Measurements from ENCODE around the gene MSN.

Gene MSN

DNA sequence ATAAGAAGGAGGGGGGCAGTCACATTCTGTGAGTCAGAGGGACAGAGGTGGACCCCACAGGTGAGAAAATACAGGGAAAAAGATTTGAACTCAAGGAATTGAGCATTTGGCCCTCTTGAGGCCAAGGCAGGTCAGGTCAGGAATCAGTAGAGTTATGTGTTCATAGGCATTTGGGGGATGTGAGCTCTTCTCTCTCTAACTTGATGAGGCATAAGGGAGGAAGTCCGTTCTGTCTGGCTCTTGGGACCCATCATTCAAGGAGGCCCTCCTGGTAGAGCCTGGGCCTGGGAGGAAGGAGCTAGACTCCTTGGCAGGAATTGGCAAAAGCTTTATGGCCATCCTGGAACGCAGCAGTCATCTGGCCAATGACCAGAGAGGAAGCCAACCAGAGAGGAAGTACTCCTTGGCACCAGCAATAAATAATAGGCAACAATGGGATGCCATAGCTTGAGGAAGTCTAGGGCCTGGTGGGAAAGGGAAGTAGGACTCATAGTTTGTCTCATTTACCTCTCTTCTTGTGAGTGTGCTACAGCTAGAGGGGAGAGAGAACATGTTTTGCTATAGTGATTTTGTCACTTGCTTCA is 53.0 kb downstream of the MSN start:
- Mint-ChIP-seq H3K9me3 (peaks cover 5% of the 10 kb centered on the region), H3K27ac (peak overlapping the region; percentile 65), H3K4me1 (ENCODE audit: low read depth) (peaks cover 95% of the 10 kb centered on the region), H3K27me3 (peaks cover 26% of the 10 kb centered on the region), H3K4me3 (no peak overlapping the region), H3K36me3 (ENCODE audit: low read depth) (peaks cover 85% of the 10 kb centered on the region)
- DNase-seq, result no peak

GRCh38 chrX:65723706-65724105 is 56.3 kb downstream of the MSN start:
- no peak for DNase-seq
- Mint-ChIP-seq H3K9me3 (peaks cover 5% of the 10 kb centered on the region), H3K27ac (peak overlapping the region; percentile 92), H3K4me3 (peak overlapping the region; percentile 46), H3K4me1 (ENCODE audit: low read depth) (peaks cover 93% of the 10 kb centered on the region), H3K36me3 (ENCODE audit: low read depth) (peaks cover 87% of the 10 kb centered on the region), H3K27me3 (peaks cover 16% of the 10 kb centered on the region)

DNA sequence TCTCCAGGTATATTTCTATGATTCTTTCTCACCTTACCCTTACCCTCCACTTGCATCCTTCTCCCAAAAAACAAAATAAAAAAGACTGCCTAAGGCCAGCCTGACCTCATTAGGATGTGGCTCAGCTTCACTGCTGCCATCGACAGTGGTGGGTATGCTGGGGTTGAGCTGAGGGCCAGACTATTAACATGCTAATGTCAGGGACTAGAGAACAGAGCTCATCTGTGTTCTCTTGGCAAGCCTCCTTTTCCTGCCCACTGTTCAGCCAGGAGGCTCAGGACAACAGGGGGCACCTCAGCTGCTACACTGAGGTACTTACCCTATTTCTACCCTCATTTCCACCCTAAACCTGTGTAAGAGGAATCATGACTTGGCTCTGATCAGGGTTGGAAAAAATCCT is 59.3 kb downstream of the MSN start:
- Mint-ChIP-seq H3K27ac (peak overlapping the region; percentile 13), H3K9me3 (peaks cover 5% of the 10 kb centered on the region), H3K4me1 (ENCODE audit: low read depth) (peaks cover 85% of the 10 kb centered on the region)

GRCh38 chrX:65731684-65732289 is 64.3 kb downstream of the MSN start:
- peaks cover 59% of the 10 kb centered on the region for H3K4me1 Mint-ChIP-seq (ENCODE audit: low read depth)
- no peak for DNase-seq
- H3K9me3 Mint-ChIP-seq, result no peaks in the 10 kb centered on the region
- H3K4me3 Mint-ChIP-seq, result no peak overlapping the region
- peaks cover 97% of the 10 kb centered on the region for H3K36me3 Mint-ChIP-seq (ENCODE audit: low read depth)
- H3K27ac Mint-ChIP-seq, result peak overlapping the region; percentile 85
- peaks cover 15% of the 10 kb centered on the region for H3K27me3 Mint-ChIP-seq

More for the DNA sequence above, 59.3 kb downstream of the MSN start:
- no peak for DNase-seq
- Mint-ChIP-seq H3K36me3 (ENCODE audit: low read depth) (peaks cover 89% of the 10 kb centered on the region), H3K4me3 (no peak overlapping the region), H3K27me3 (peaks cover 15% of the 10 kb centered on the region)

DNA sequence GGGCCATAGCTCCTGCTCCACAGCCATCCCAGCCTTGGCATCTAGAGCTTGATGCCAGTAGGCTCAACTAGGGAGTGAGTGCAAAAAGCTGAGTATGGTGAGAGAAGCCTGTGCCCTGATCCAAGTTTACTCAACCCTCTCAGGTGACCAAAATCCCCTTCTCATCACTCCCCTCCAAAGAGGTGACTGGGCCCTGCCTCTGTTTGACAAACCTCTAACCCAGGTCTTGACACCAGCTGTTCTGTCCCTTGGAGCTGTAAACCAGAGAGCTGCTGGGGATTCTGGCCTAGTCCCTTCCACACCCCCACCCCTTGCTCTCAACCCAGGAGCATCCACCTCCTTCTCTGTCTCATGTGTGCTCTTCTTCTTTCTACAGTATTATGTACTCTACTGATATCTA is 73.5 kb downstream of the MSN start:
- peaks cover 49% of the 10 kb centered on the region for H3K4me1 Mint-ChIP-seq (ENCODE audit: low read depth)
- H3K27me3 Mint-ChIP-seq, result no peaks in the 10 kb centered on the region
- peak overlapping the region; percentile 50 for H3K27ac Mint-ChIP-seq
- DNase-seq, result no peak
- H3K4me3 Mint-ChIP-seq, result no peak overlapping the region
- H3K9me3 Mint-ChIP-seq, result no peaks in the 10 kb centered on the region
- H3K36me3 Mint-ChIP-seq (ENCODE audit: low read depth), result peaks cover 77% of the 10 kb centered on the region

DNA sequence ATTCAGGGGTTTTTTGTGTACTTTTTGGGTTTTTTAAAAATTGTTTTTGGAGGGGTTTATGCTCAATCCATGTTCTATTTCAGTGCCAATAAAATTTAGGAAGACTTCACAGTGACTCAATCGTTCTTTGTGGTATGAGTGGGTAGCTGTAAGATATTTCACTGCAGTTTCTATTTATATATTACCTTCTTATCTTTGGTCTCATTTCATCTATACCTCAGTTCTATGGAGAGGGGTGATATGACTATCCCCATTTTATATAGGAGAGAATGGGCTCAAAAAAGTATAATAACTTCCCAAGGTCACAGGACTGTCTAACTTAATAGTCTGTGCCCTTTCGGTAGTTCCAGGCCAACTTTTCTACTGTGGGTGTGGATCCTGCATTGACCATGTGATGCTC is 74.4 kb downstream of the MSN start:
- Mint-ChIP-seq H3K36me3 (ENCODE audit: low read depth) (peaks cover 68% of the 10 kb centered on the region), H3K4me3 (no peak overlapping the region), H3K4me1 (ENCODE audit: low read depth) (peaks cover 55% of the 10 kb centered on the region), H3K27me3 (no peaks in the 10 kb centered on the region), H3K27ac (peak overlapping the region; percentile 85), H3K9me3 (no peaks in the 10 kb centered on the region)
- DNase-seq, result no peak

- Mint-ChIP-seq H3K4me1 (ENCODE audit: low read depth) (peaks cover 55% of the 10 kb centered on the region), H3K4me3 (no peak overlapping the region), H3K27me3 (no peaks in the 10 kb centered on the region), H3K27ac (no peak overlapping the region), H3K9me3 (no peaks in the 10 kb centered on the region), H3K36me3 (ENCODE audit: low read depth) (peaks cover 37% of the 10 kb centered on the region)
- no peak for DNase-seq
These were observed 77.5 kb downstream of the MSN start for GRCh38 chrX:65744965-65745364.

- H3K27me3 Mint-ChIP-seq, result no peaks in the 10 kb centered on the region
- DNase-seq, result no peak
- H3K36me3 Mint-ChIP-seq (ENCODE audit: low read depth), result peaks cover 33% of the 10 kb centered on the region
- H3K4me1 Mint-ChIP-seq (ENCODE audit: low read depth), result peaks cover 51% of the 10 kb centered on the region
- H3K4me3 Mint-ChIP-seq, result no peak overlapping the region
- H3K27ac Mint-ChIP-seq, result no peak overlapping the region
- H3K9me3 Mint-ChIP-seq, result no peaks in the 10 kb centered on the region
These were observed 78.0 kb downstream of the MSN start for GRCh38 chrX:65745427-65745826.

DNA sequence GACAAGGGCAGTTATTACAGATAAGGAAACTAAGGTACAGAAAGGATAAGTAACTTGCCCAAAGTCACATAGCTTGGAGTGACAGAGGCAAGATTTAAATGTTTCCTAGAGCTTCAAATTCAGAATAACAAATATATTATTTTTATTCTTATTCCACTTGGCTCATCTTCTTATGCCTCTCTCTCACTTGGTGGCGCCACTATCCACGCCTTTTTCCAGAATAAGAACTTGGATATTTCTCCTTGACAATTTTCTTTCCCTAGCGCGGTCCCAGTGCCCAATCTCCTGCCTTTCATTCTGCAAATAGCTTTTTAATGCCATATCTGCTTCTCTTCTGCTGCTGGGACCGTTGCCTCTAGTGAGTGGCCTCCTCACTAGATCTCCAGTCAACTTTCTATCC is 78.5 kb downstream of the MSN start:
- DNase-seq, result no peak
- Mint-ChIP-seq H3K4me1 (ENCODE audit: low read depth) (peaks cover 51% of the 10 kb centered on the region), H3K27ac (no peak overlapping the region), H3K27me3 (peaks cover 4% of the 10 kb centered on the region), H3K36me3 (ENCODE audit: low read depth) (peaks cover 27% of the 10 kb centered on the region), H3K9me3 (no peaks in the 10 kb centered on the region), H3K4me3 (no peak overlapping the region)

DNA sequence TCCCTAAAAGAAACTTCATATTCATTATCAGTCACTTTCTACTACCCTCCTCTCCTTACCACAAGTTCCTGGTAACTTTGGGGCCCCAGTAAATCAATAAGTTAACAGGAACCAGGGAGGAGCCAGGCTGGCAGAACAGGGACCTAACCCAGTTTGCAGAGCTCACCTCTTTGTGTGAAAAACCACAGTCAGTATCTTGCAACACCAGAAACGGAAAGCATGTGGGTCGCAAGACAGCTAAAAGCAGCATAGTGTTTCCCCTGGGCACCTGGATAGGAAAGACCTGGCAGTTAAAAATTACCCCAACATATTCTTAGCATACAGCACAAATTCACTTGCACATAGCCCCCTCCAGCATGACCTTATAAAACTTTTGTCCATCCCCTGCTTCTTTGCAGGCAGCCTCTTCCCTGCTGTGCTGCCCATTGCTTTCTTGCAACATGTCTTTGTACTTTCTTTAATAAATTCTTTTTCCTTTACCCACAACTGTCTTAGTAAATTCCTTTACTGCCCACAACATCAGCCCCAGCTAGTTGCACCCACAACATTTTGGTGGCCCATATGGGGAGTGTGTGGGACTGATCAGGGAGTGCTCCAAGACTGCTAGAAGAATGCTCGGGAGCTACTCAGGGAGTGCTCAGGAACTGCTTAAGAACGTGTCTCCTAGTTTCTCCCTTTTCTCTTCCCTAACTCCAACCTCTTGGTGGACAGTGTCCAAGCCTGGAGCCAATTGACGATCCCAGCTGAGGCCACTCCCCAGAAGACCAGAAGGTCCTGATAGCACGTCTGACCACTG is 83.4 kb downstream of the MSN start:
- Mint-ChIP-seq H3K27ac (peak overlapping the region; percentile 69), H3K9me3 (no peaks in the 10 kb centered on the region), H3K4me3 (no peak overlapping the region), H3K27me3 (peaks cover 22% of the 10 kb centered on the region), H3K4me1 (ENCODE audit: low read depth) (peaks cover 59% of the 10 kb centered on the region), H3K36me3 (ENCODE audit: low read depth) (peaks cover 2% of the 10 kb centered on the region)
- no peak for DNase-seq

DNA sequence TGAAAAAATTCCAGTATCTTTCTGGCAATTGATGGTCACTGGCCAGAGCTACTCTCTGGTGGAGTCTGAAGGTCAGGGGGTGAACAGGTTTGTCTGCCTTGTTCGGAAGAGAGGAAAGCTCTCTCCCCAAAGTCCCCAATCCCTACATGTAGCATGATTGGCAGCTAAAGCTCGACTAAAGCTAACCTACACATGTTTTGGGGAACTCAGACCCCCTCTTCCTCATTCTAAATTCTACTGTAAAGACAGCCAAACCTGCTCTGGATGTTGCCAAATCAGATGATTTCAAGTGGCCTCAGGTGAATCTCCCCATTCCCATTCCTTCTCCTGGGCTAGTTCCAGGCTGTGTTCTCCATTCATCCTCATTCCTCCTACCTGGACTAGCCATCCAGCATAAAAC is 84.1 kb downstream of the MSN start:
- Mint-ChIP-seq H3K27me3 (peaks cover 24% of the 10 kb centered on the region), H3K4me1 (ENCODE audit: low read depth) (peaks cover 59% of the 10 kb centered on the region), H3K27ac (peak overlapping the region; percentile 11), H3K9me3 (no peaks in the 10 kb centered on the region), H3K4me3 (no peak overlapping the region), H3K36me3 (ENCODE audit: low read depth) (peaks cover 2% of the 10 kb centered on the region)
- no peak for DNase-seq

GRCh38 chrX:65752294-65752693 is 84.8 kb downstream of the MSN start:
- no peak for DNase-seq
- no peaks in the 10 kb centered on the region for H3K9me3 Mint-ChIP-seq
- H3K27me3 Mint-ChIP-seq, result peaks cover 28% of the 10 kb centered on the region
- H3K36me3 Mint-ChIP-seq (ENCODE audit: low read depth), result peaks cover 2% of the 10 kb centered on the region
- peaks cover 61% of the 10 kb centered on the region for H3K4me1 Mint-ChIP-seq (ENCODE audit: low read depth)
- no peak overlapping the region for H3K27ac Mint-ChIP-seq
- no peak overlapping the region for H3K4me3 Mint-ChIP-seq

DNA sequence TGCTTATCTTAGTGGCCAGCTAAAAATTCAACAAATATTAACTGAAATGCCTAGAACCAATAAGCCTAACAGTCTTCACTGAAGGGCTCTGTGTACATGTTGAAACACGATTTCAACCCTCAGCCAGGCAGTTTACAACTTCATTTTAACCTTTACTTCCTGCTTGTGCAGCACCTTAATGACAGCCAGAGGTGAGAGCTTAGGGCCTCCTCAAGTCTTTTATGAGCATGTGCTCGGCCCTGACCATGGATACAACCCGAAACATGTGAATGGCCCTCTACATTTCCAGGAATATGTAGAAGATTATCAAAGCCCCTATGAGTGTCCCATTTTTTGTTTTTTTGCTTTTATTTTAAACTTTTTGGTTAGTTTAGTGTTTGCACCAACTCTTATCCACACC is 88.3 kb downstream of the MSN start:
- H3K27ac Mint-ChIP-seq, result no peak overlapping the region
- DNase-seq, result no peak
- no peak overlapping the region for H3K4me3 Mint-ChIP-seq
- H3K27me3 Mint-ChIP-seq, result peaks cover 34% of the 10 kb centered on the region
- H3K9me3 Mint-ChIP-seq, result no peaks in the 10 kb centered on the region
- H3K36me3 Mint-ChIP-seq (ENCODE audit: low read depth), result peaks cover 2% of the 10 kb centered on the region
- peaks cover 62% of the 10 kb centered on the region for H3K4me1 Mint-ChIP-seq (ENCODE audit: low read depth)

DNA sequence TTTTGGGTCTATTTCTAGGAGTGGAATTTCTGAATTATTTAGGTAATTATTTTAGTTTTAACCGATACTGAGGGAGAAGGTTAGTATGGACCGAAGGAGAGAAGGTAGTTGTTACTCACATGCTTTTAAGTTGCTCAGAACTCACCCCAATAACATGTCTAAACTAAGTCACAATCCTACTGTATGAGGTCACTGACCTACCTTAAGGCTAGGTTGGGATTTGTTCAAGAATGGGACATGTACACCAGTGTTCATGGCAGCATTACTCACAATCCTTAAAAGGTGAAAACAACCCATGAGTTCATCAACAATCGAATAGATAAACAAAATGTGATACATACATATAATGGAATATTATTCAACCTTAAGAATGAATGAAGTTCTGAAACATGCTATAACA is 90.5 kb downstream of the MSN start:
- Mint-ChIP-seq H3K36me3 (ENCODE audit: low read depth) (peaks cover 2% of the 10 kb centered on the region), H3K9me3 (peaks cover 5% of the 10 kb centered on the region), H3K4me1 (ENCODE audit: low read depth) (peaks cover 52% of the 10 kb centered on the region), H3K27me3 (peaks cover 46% of the 10 kb centered on the region), H3K27ac (no peak overlapping the region), H3K4me3 (no peak overlapping the region)
- no peak for DNase-seq

- Mint-ChIP-seq H3K4me1 (ENCODE audit: low read depth) (peaks cover 56% of the 10 kb centered on the region), H3K4me3 (no peak overlapping the region), H3K36me3 (ENCODE audit: low read depth) (peaks cover 2% of the 10 kb centered on the region), H3K27me3 (peaks cover 46% of the 10 kb centered on the region), H3K27ac (no peak overlapping the region), H3K9me3 (peaks cover 5% of the 10 kb centered on the region)
- no peak for DNase-seq
These were observed 91.1 kb downstream of the MSN start for GRCh38 chrX:65758505-65758904.

Data from activated T-cell treated with anti-CD3 and anti-CD28 coated beads, Interleukin-2, amount 50 U/mL, for 24 hours (primary cell).